Keratinocyte (primary cell): ENCODE data around the gene TOR1AIP1. TPM values are rescaled to one million over a fixed set of nuclear protein-coding genes. Genes with fewer than 3 reads are reported as not detected.

Experiments used
- DNase-seq: peaks from one replicate; pipeline ENCODE4 v3.0.0-alpha.2; 2011; ENCODE audit warnings: low read depth, missing footprints, low spot score
- FAIRE-seq: peaks from 2 replicates; lab custom pipeline; 2011; peaks lifted over from hg19 to GRCh38; lab: Jason Lieb, UNC
- H2AFZ ChIP-seq: 2 replicates; pipeline ENCODE4 v1.6.0; 2012; ENCODE audit warnings: low read length, control low read depth, inconsistent platforms; ENCODE audit not compliant: control insufficient read depth
- H3K27ac ChIP-seq: 2 replicates; pipeline ENCODE4 v1.5.1; 2011; ENCODE audit warnings: low read length; ENCODE audit not compliant: control insufficient read depth, insufficient read depth
- H3K27me3 ChIP-seq: 3 replicates; pipeline ENCODE4 v1.6.0; 2011; ENCODE audit warnings: low read length; ENCODE audit not compliant: control insufficient read depth, insufficient read depth; ENCODE audit errors: extremely low read depth
- H3K36me3 ChIP-seq, 2 experiments: 2 replicates in 1 of 2; 3 replicates in 1 of 2; pipeline ENCODE4 v1.5.1; 2011; ENCODE audit warnings: low read length in 2 of 2, mild to moderate bottlenecking in 1 of 2; ENCODE audit not compliant: control insufficient read depth in 2 of 2, insufficient read depth in 2 of 2; ENCODE audit errors: extremely low read depth in 1 of 2
- H3K4me1 ChIP-seq: 3 replicates; pipeline ENCODE4 v1.5.1; 2011; ENCODE audit warnings: low read length; ENCODE audit not compliant: control insufficient read depth, insufficient read depth; ENCODE audit errors: extremely low read depth
- H3K4me2 ChIP-seq: 3 replicates; pipeline ENCODE4 v1.6.0; 2011; ENCODE audit warnings: low read depth, low read length; ENCODE audit not compliant: control insufficient read depth, insufficient read depth; ENCODE audit errors: extremely low read depth
- H3K4me3 ChIP-seq, 3 experiments: fragments of 200-600 bp in 1 of 3; sonication (generic) in 1 of 3; 2 replicates in 2 of 3; 3 replicates in 1 of 3; pipeline ENCODE4 v1.5.1; 2011 to 2016; ENCODE audit warnings: low read length in 3 of 3, mild to moderate bottlenecking in 3 of 3, control low read depth in 2 of 3, inconsistent platforms in 1 of 3, low read depth in 1 of 3, mixed read lengths in 1 of 3, mixed run types in 1 of 3, moderate library complexity in 1 of 3; ENCODE audit not compliant: control insufficient read depth in 2 of 3, insufficient read depth in 2 of 3; ENCODE audit errors: extremely low read depth in 1 of 3
- H3K79me2 ChIP-seq: 2 replicates; pipeline ENCODE4 v1.6.0; 2012; ENCODE audit warnings: low read length; ENCODE audit not compliant: control insufficient read depth, insufficient read depth
- H3K9ac ChIP-seq: 3 replicates; pipeline ENCODE4 v1.6.0; 2011; ENCODE audit warnings: low read length; ENCODE audit not compliant: control insufficient read depth, insufficient read depth; ENCODE audit errors: extremely low read depth
- H3K9me1 ChIP-seq: 3 replicates; pipeline ENCODE4 v1.6.0; 2011; ENCODE audit warnings: low read length; ENCODE audit not compliant: control insufficient read depth, insufficient read depth; ENCODE audit errors: extremely low read depth
- H3K9me3 ChIP-seq: 2 replicates; pipeline ENCODE4 v1.5.1; 2012; ENCODE audit warnings: low read depth, low read length; ENCODE audit not compliant: control insufficient read depth
- H4K20me1 ChIP-seq: 3 replicates; pipeline ENCODE4 v1.6.0; 2011; ENCODE audit warnings: low read length; ENCODE audit not compliant: control insufficient read depth, insufficient read depth; ENCODE audit errors: extremely low read depth
- CTCF ChIP-seq, 3 experiments: IDR thresholded peaks in 1 of 3; conservative IDR thresholded peaks in 1 of 3; optimal IDR thresholded peaks in 1 of 3; 2 replicates in 2 of 3; 3 replicates in 1 of 3; pipeline versions ENCODE3 to v1.5.1; 2011; ENCODE audit warnings: low read length in 3 of 3, mild to moderate bottlenecking in 3 of 3, moderate library complexity in 2 of 3, control low read depth in 1 of 3, inconsistent platforms in 1 of 3; ENCODE audit not compliant: insufficient read depth in 2 of 3; ENCODE audit errors: extremely low read depth in 1 of 3
- EZH2 ChIP-seq: IDR thresholded peaks from one replicate; pipeline ENCODE4 v1.6.1; 2012; ENCODE audit warnings: inconsistent platforms, mild to moderate bottlenecking, low read length, moderate library complexity
- dilution Hi-C: fragments of 300-500 bp; cut with MboI; formaldehyde crosslinking; loops from one replicate; pipeline ENCODE4 v1.7.0; 2020; ENCODE audit warnings: low sequenced_read_pairs; ENCODE audit not compliant: extremely low pct_ligation_motif_present
- polyA plus RNA-seq, 5 experiments: library from polyadenylated mRNA; depleted of rRNA in 3 of 5; stranded (reverse) in 3 of 5; stranded (forward) in 1 of 5; unstranded in 1 of 5; fragments of >200 nt; gene quantifications; 1 replicate in 1 of 5; 2 replicates in 3 of 5; 3 replicates in 1 of 5; pipeline versions ENCODE4 v1.2.1 to v1.2.3, GENCODE V29; 2011 to 2012; ENCODE audit warnings: missing spikeins in 2 of 5, low read depth in 1 of 5, low replicate concordance in 1 of 5

Gene TOR1AIP1
- polyA plus RNA-seq, 1 donor (not counting 4 experiments of a cell fraction or from before 2014, with no cell fraction given): 50.0 TPM

GRCh38 chr1:179910934-179911333, 28.8 kb downstream of the TOR1AIP1 start:
- H3K4me3 ChIP-seq: no peak overlapping the region
- H3K79me2 ChIP-seq: no peaks in the 10 kb centered on the region
- H3K9me1 ChIP-seq: no peaks in the 10 kb centered on the region
- H3K36me3 ChIP-seq: peaks cover 0 to 4% of the 10 kb centered on the region in 2 experiments
- H4K20me1 ChIP-seq: no peaks in the 10 kb centered on the region
- DNase-seq (no peak), FAIRE-seq (no peak)
- no peak for TF ChIP-seq CTCF (optimal IDR thresholded peaks at IDR 0.05 in 1 of 3, IDR thresholded peaks at IDR 0.05 in 1 of 3, conservative IDR thresholded peaks at IDR 0.05 in 1 of 3; ENCODE audit: extremely low read depth in 1 of 3, insufficient read depth in 2 of 3, low read length in 3 of 3)
- TF ChIP-seq EZH2: no peak
- no peak overlapping the region for H3K4me2 ChIP-seq
- H2AFZ ChIP-seq: no peak overlapping the region
- no peaks in the 10 kb centered on the region for H3K27me3 ChIP-seq
- dilution Hi-C loops: no loop called here
- H3K9ac ChIP-seq: no peak overlapping the region
- no peaks in the 10 kb centered on the region for H3K4me1 ChIP-seq
- H3K9me3 ChIP-seq: no peaks in the 10 kb centered on the region
- H3K27ac ChIP-seq: no peak overlapping the region

- H3K9me3 ChIP-seq: no peaks in the 10 kb centered on the region
- no peak for TF ChIP-seq EZH2
- TF ChIP-seq CTCF (optimal IDR thresholded peaks at IDR 0.05 in 1 of 3, IDR thresholded peaks at IDR 0.05 in 1 of 3, conservative IDR thresholded peaks at IDR 0.05 in 1 of 3; ENCODE audit: extremely low read depth in 1 of 3, insufficient read depth in 2 of 3, low read length in 3 of 3): no peak
- H3K4me2 ChIP-seq: no peak overlapping the region
- no peak for DNase-seq
- peaks cover 0 to 4% of the 10 kb centered on the region in 2 experiments for H3K36me3 ChIP-seq
- no peaks in the 10 kb centered on the region for H3K9me1 ChIP-seq
- dilution Hi-C loops: no loop called here
- no peaks in the 10 kb centered on the region for H3K27me3 ChIP-seq
- H3K79me2 ChIP-seq: no peaks in the 10 kb centered on the region
- H3K4me3 ChIP-seq: no peak overlapping the region
- H4K20me1 ChIP-seq: no peaks in the 10 kb centered on the region
- no peak for FAIRE-seq
- no peaks in the 10 kb centered on the region for H3K4me1 ChIP-seq
- H3K9ac ChIP-seq: no peak overlapping the region
- no peak overlapping the region for H3K27ac ChIP-seq
- no peak overlapping the region for H2AFZ ChIP-seq
Measured at GRCh38 chr1:179911812-179912211, 29.7 kb downstream of the TOR1AIP1 start.
